Prostate gland (tissue), 2 donors: Measurements from ENCODE around the gene CRIP1. TPM values are rescaled to one million over a fixed set of nuclear protein-coding genes. Genes with fewer than 3 reads are reported as not detected.

Experiments used
- DNase-seq: peaks from one replicate; pipeline ENCODE4 v3.0.0-alpha.2; 2019; ENCODE audit warnings: low spot score
- H3K27ac ChIP-seq, 2 donors: fragments of 200-600 bp; sonication (generic); 2 replicates each; pipeline ENCODE4 v1.5.1; 2017 to 2019
- H3K27me3 ChIP-seq: fragments of 200-600 bp; sonication (generic); replicated peaks from 2 replicates; pipeline ENCODE4 v1.5.1; 2019; ENCODE audit not compliant: insufficient read depth
- H3K36me3 ChIP-seq, 2 donors: fragments of 200-600 bp; sonication (generic); 1 replicate in 1 of 2; 2 replicates in 1 of 2; pipeline versions ENCODE4 v1.5.1 to v1.8.1; 2017 to 2019
- H3K4me1 ChIP-seq: fragments of 200-600 bp; sonication (generic); replicated peaks from 2 replicates; pipeline ENCODE4 v1.5.1; 2019
- H3K4me3 ChIP-seq, 2 donors: fragments of 200-600 bp; sonication (generic); 2 replicates each; pipeline ENCODE4 v1.5.1; 2017 to 2019
- H3K9me3 ChIP-seq: fragments of 200-600 bp; sonication (generic); 2 replicates; pipeline ENCODE4 v1.5.1; 2017
- CTCF ChIP-seq, 4 experiments: fragments of 200-600 bp in 2 of 4; fragments of 450-650 bp in 2 of 4; sonication (generic) in 2 of 4; IDR thresholded peaks; 1 replicate in 3 of 4; 2 replicates in 1 of 4; pipeline ENCODE4 v1.5.1; 2016 to 2019; ENCODE audit warnings: antibody characterized with exemption in 4 of 4, mild to moderate bottlenecking in 2 of 4, moderate library complexity in 2 of 4
- POLR2A ChIP-seq: fragments of 450-650 bp; IDR thresholded peaks from one replicate; pipeline ENCODE4 v1.6.1; 2016; ENCODE audit warnings: antibody characterized with exemption, mild to moderate bottlenecking
- POLR2AphosphoS5 ChIP-seq: sonication (generic); formaldehyde crosslinking; IDR thresholded peaks from one replicate; pipeline ENCODE4 v1.6.1; 2017; ENCODE audit warnings: antibody characterized with exemption
- WGBS: methylation state at CpG from one replicate; pipeline ENCODE4 v1.1.5; 2018; 5-methylcytosine and 5-hydroxymethylcytosine counted together
- intact Hi-C: fragments of 100-400 bp; cut with DNase I; formaldehyde crosslinking; loops from one replicate; pipeline ENCODE4 v1.14.2; 2022
- total RNA-seq, 2 donors: library from RNA; depleted of rRNA; stranded (reverse); fragments of >200 nt; gene quantifications; one replicate each; pipeline ENCODE4 v1.1.0, GENCODE V29; 2016

The CRIP1 gene
- total RNA-seq, 2 donors from 2014 or later = 4.2 to 22.0 TPM

- Histone ChIP-seq H3K4me3 (no peak overlapping the region), H3K27ac (peak overlapping the region in 1 of 2 donors; percentile 39), H3K27me3 (no peaks in the 10 kb centered on the region), H3K36me3 (peaks cover 0 to 15% of the 10 kb centered on the region in 2 donors), H3K9me3 (no peaks in the 10 kb centered on the region), H3K4me1 (peaks cover 26% of the 10 kb centered on the region)
- DNase-seq = no peak
- TF ChIP-seq POLR2A (no peak), POLR2AphosphoS5 (no peak), CTCF (IDR thresholded peaks at IDR 0.05) (no peak)
- intact Hi-C loops = no loop called here
- 66% methylated on average over 19 of the region's 20 CpGs for WGBS
These were observed 21.3 kb upstream of the CRIP1 start for GRCh38 chr14:105465209-105466031.

GRCh38 chr14:105466531-105467248, 20.0 kb upstream of the CRIP1 start:
- peak overlapping the region; percentile 51 to 71 for H3K27ac ChIP-seq
- no peak overlapping the region for H3K4me3 ChIP-seq
- TF ChIP-seq POLR2A = no peak
- no peak for TF ChIP-seq CTCF (IDR thresholded peaks at IDR 0.05)
- no peak for TF ChIP-seq POLR2AphosphoS5
- no peaks in the 10 kb centered on the region for H3K27me3 ChIP-seq
- peaks cover 0 to 15% of the 10 kb centered on the region in 2 donors for H3K36me3 ChIP-seq
- H3K4me1 ChIP-seq = peaks cover 26% of the 10 kb centered on the region
- H3K9me3 ChIP-seq = no peaks in the 10 kb centered on the region
- intact Hi-C loops = no loop called here
- 64% methylated on average over 51 of the region's 53 CpGs for WGBS
- no peak for DNase-seq

- peak; percentile 70 for DNase-seq
- Histone ChIP-seq H3K27me3 (no peaks in the 10 kb centered on the region), H3K27ac (peak overlapping the region; percentile 51 to 71), H3K4me1 (peaks cover 31% of the 10 kb centered on the region), H3K36me3 (peaks cover 0 to 15% of the 10 kb centered on the region in 2 donors), H3K9me3 (no peaks in the 10 kb centered on the region), H3K4me3 (no peak overlapping the region)
- intact Hi-C loops = no loop called here
- WGBS = 44% methylated on average over 18 of the region's 20 CpGs
- TF ChIP-seq POLR2AphosphoS5 (peak; percentile 18), CTCF (IDR thresholded peaks at IDR 0.05) (peak in 2 of 4 experiments; percentile 22 to 34), POLR2A (no peak)
These were observed 19.3 kb upstream of the CRIP1 start for GRCh38 chr14:105467249-105467941.

- intact Hi-C loops = no loop called here
- Histone ChIP-seq H3K36me3 (peaks cover 0 to 15% of the 10 kb centered on the region in 2 donors), H3K4me1 (peaks cover 37% of the 10 kb centered on the region), H3K4me3 (no peak overlapping the region), H3K27me3 (no peaks in the 10 kb centered on the region), H3K9me3 (no peaks in the 10 kb centered on the region), H3K27ac (peak overlapping the region; percentile 51 to 71)
- TF ChIP-seq CTCF (IDR thresholded peaks at IDR 0.05) (no peak), POLR2A (no peak), POLR2AphosphoS5 (no peak)
- WGBS = 65% methylated on average over 14 of the region's 22 CpGs
- DNase-seq = no peak
These were observed 18.7 kb upstream of the CRIP1 start for GRCh38 chr14:105467942-105468471.
